Upper lobe of left lung (tissue), 6 donors: ENCODE data around the gene AMOTL2. TPM values are rescaled to one million over a fixed set of nuclear protein-coding genes. Genes with fewer than 3 reads are reported as not detected.

ENCODE experiments used
- ATAC-seq, 2 donors: fragments of 200-7000 bp; cut with Tn5 transposase; one replicate each; pipeline ENCODE4 v1.9.1; 2022; ENCODE audit warnings: mild to moderate bottlenecking in 2 of 2, moderate library complexity in 2 of 2; ENCODE audit not compliant: low FRiP score in 2 of 2
- DNase-seq, 2 donors: peaks; one replicate each; pipeline ENCODE4 v3.0.0-alpha.2; 2019 to 2020
- H3K27ac ChIP-seq, 4 donors: fragments of 200-600 bp; sonication (generic); one replicate each; pipeline ENCODE4 v1.5.1; 2016 to 2019
- H3K27me3 ChIP-seq, 4 donors: fragments of 200-600 bp; sonication (generic); one replicate each; pipeline ENCODE4 v1.5.1; 2017 to 2019
- H3K36me3 ChIP-seq, 4 donors: fragments of 200-600 bp; sonication (generic); one replicate each; pipeline ENCODE4 v1.5.1; 2016 to 2019
- H3K4me1 ChIP-seq, 4 donors: fragments of 200-600 bp; sonication (generic); one replicate each; pipeline ENCODE4 v1.5.1; 2018 to 2019
- H3K4me3 ChIP-seq, 4 donors: fragments of 200-600 bp; sonication (generic); one replicate each; pipeline ENCODE4 v1.5.1; 2017 to 2019; ENCODE audit warnings: mild to moderate bottlenecking in 2 of 4, moderate library complexity in 1 of 4
- H3K9me3 ChIP-seq, 4 donors: fragments of 200-600 bp; sonication (generic); one replicate each; pipeline ENCODE4 v1.5.1; 2018 to 2019
- CTCF ChIP-seq, 6 experiments: fragments of 450-650 bp in 4 of 6; fragments of 200-600 bp in 2 of 6; sonication (generic) in 2 of 6; IDR thresholded peaks; one replicate each; pipeline ENCODE4 v1.5.1; 2016 to 2019; ENCODE audit warnings: antibody characterized with exemption in 6 of 6
- EP300 ChIP-seq, 4 donors: sonication (generic); formaldehyde crosslinking; IDR thresholded peaks; one replicate each; pipeline ENCODE4 v1.5.1; 2017; ENCODE audit warnings: antibody characterized with exemption in 4 of 4, control low read depth in 2 of 4
- POLR2A ChIP-seq, 4 donors: fragments of 450-650 bp; IDR thresholded peaks; one replicate each; pipeline ENCODE4 v1.5.1; 2016 to 2017; ENCODE audit warnings: antibody characterized with exemption in 4 of 4, mild to moderate bottlenecking in 2 of 4
- POLR2AphosphoS5 ChIP-seq, 2 donors: sonication (generic); formaldehyde crosslinking; IDR thresholded peaks; one replicate each; pipeline ENCODE4 v1.5.1; 2017; ENCODE audit warnings: antibody characterized with exemption in 2 of 2
- WGBS, 2 donors: methylation state at CpG; one replicate each; pipeline ENCODE4 v1.1.5; 2017 to 2018; 5-methylcytosine and 5-hydroxymethylcytosine counted together
- total RNA-seq, 6 donors: library from RNA; depleted of rRNA in 4 of 6; stranded (reverse); fragments of >200 nt in 4 of 6; gene quantifications; one replicate each; pipeline versions ENCODE4 v1.1.0 to v1.2.1, GENCODE V29; 2016 to 2021
- donor health status: DM: no; HTN: no; CAD: no; lungs with moderate emphysema.
- donor health status: DM: no; HTN: yes; CAD: no; lungs with severe emphysema.

The AMOTL2 gene
- total RNA-seq, 6 donors from 2014 or later = 73.3 to 179 (median 132) TPM

- H3K27ac ChIP-seq = peak overlapping the region in 2 of 4 donors; percentile 55 to 79
- WGBS, 2 donors = 78 to 84% methylated on average over 6 of the region's 6 CpGs
- H3K4me1 ChIP-seq = peaks cover 49 to 55% (median 53%) of the 10 kb centered on the region in 4 donors
- ATAC-seq (peak in 1 of 2 donors; percentile 63), DNase-seq (no peak)
- no peaks in the 10 kb centered on the region for H3K36me3 ChIP-seq
- H3K9me3 ChIP-seq = no peaks in the 10 kb centered on the region
- TF ChIP-seq POLR2A (IDR thresholded peaks at IDR 0.05) (no peak), POLR2AphosphoS5 (IDR thresholded peaks at IDR 0.05) (no peak), CTCF (IDR thresholded peaks at IDR 0.05) (no peak), EP300 (IDR thresholded peaks at IDR 0.05) (no peak)
- no peaks in the 10 kb centered on the region for H3K27me3 ChIP-seq
- H3K4me3 ChIP-seq = no peak overlapping the region
Measured at GRCh38 chr3:134328147-134328591, 46.1 kb downstream of the AMOTL2 start.

- ATAC-seq (peak in 1 of 2 donors; percentile 27), DNase-seq (no peak)
- H3K27ac ChIP-seq = peak overlapping the region; percentile 51 to 79 (median 72)
- no peak for TF ChIP-seq POLR2A (IDR thresholded peaks at IDR 0.05)
- no peak for TF ChIP-seq CTCF (IDR thresholded peaks at IDR 0.05)
- no peak for TF ChIP-seq POLR2AphosphoS5 (IDR thresholded peaks at IDR 0.05)
- TF ChIP-seq EP300 (IDR thresholded peaks at IDR 0.05) = no peak
- H3K4me3 ChIP-seq = no peak overlapping the region
- no peaks in the 10 kb centered on the region for H3K36me3 ChIP-seq
- no peaks in the 10 kb centered on the region for H3K9me3 ChIP-seq
- peaks cover 47 to 50% (median 48%) of the 10 kb centered on the region in 4 donors for H3K4me1 ChIP-seq
- WGBS, 2 donors = 74 to 82% methylated on average over 4 of the region's 4 CpGs
- H3K27me3 ChIP-seq = no peaks in the 10 kb centered on the region
Measured at GRCh38 chr3:134327594-134327975, 46.7 kb downstream of the AMOTL2 start.

GRCh38 chr3:134326760-134327593 is 47.3 kb downstream of the AMOTL2 start:
- no peaks in the 10 kb centered on the region for H3K9me3 ChIP-seq
- peak overlapping the region; percentile 60 to 79 (median 72) for H3K27ac ChIP-seq
- no peak overlapping the region for H3K4me3 ChIP-seq
- peaks cover 41 to 44% (median 42%) of the 10 kb centered on the region in 4 donors for H3K4me1 ChIP-seq
- TF ChIP-seq POLR2A (IDR thresholded peaks at IDR 0.05) (no peak), CTCF (IDR thresholded peaks at IDR 0.05) (no peak), EP300 (IDR thresholded peaks at IDR 0.05) (peak in 1 of 4 donors; percentile 13), POLR2AphosphoS5 (IDR thresholded peaks at IDR 0.05) (peak; percentile 36 to 59)
- ATAC-seq (peak; percentile 77 to 88), DNase-seq (no peak)
- H3K36me3 ChIP-seq = no peaks in the 10 kb centered on the region
- H3K27me3 ChIP-seq = no peaks in the 10 kb centered on the region
- 49 to 51% methylated on average over 8 to 10 of the region's 10 CpGs for WGBS, 2 donors

- H3K4me1 ChIP-seq = peaks cover 33 to 37% (median 34%) of the 10 kb centered on the region in 4 donors
- ATAC-seq (no peak), DNase-seq (no peak)
- no peaks in the 10 kb centered on the region for H3K9me3 ChIP-seq
- peak overlapping the region; percentile 60 to 79 (median 72) for H3K27ac ChIP-seq
- H3K4me3 ChIP-seq = no peak overlapping the region
- H3K27me3 ChIP-seq = no peaks in the 10 kb centered on the region
- 22 to 44% methylated on average over 4 to 11 of the region's 11 CpGs for WGBS, 2 donors
- TF ChIP-seq EP300 (IDR thresholded peaks at IDR 0.05) (no peak), POLR2A (IDR thresholded peaks at IDR 0.05) (no peak), POLR2AphosphoS5 (IDR thresholded peaks at IDR 0.05) (no peak)
- no peaks in the 10 kb centered on the region for H3K36me3 ChIP-seq
Measured at GRCh38 chr3:134326126-134326525, 48.1 kb downstream of the AMOTL2 start.

DNA sequence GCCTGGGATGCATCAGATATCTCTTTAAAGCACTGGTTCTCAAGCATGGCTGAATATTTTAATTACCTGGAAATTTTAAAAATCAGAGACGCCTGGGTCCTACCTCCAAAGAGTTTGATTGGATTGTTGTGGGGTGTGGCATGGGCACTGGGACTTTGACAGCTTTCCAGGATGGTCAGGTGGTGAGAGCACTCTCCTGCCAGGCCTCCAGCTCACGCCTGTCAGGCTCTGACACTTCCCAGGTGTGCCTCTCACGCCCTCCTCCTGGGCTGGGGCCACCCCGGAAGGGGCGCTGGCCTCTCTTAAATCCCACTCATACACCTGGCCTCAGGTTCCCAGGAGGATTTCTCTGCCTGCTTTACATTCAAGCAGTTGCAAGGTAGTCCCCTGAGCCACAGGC is 48.5 kb downstream of the AMOTL2 start:
- DNase-seq (peak in 1 of 2 donors; percentile 76), ATAC-seq (peak in 1 of 2 donors; percentile 68)
- WGBS, 2 donors = 47 to 67% methylated on average over 5 of the region's 5 CpGs
- H3K27ac ChIP-seq = peak overlapping the region; percentile 60 to 79 (median 72)
- no peaks in the 10 kb centered on the region for H3K36me3 ChIP-seq
- peaks cover 29 to 33% (median 31%) of the 10 kb centered on the region in 4 donors for H3K4me1 ChIP-seq
- no peaks in the 10 kb centered on the region for H3K9me3 ChIP-seq
- TF ChIP-seq POLR2A (IDR thresholded peaks at IDR 0.05) = no peak
- TF ChIP-seq EP300 (IDR thresholded peaks at IDR 0.05) = no peak
- no peak overlapping the region for H3K4me3 ChIP-seq
- no peaks in the 10 kb centered on the region for H3K27me3 ChIP-seq
